NCI-H446 (cell line): ENCODE results near the gene TMEM101.
"Not testable (repeated sequence)": the region's sequence is repeated elsewhere in the genome, so short reads cannot be mapped to it uniquely, and the experiment has no call there.

Experiments used
- DNase-seq, 2 experiments: peaks; one replicate each; lab custom pipeline; 2025; lab: John Stamatoyannopoulos, UW

TMEM101 gene

GRCh38 chr17:43974382-43975266 lies 40.1 kb downstream of the TMEM101 start:
- no peak for DNase-seq

DNA sequence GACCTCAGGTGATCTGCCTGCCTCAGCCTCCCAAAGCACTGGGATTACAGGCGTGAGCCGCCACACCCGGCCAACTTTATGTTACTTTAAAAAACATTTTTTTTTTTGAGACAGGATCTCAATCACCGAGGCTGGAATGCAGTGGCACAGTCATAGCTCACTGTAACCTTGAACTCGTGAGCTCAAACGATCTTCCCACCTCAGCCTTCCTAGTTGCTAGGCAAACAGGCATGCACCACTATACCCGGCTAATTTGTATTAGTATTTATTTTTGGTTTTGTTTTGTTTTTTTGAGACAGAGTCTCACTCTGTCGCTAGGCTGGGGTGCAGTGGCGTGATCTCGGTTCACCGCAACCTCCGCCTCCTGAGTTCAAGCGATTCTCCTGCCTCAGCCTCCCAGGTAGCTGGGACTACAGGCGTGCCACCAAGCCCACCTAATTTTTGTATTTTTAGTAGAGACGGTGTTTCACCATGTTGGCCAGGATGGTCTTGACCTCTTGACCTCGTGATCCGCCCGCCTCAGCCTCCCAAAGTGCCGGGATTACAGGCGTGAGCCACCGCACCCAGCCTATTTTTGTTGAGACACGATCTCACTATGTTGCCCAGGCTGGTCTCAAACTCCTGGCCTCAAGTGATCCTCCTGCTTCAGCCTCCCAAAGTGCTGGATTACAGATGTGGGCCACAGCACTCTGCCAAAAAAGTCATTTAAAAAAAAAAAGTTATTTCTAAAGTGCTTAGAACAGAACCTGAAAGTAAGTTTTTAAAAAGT lies 42.1 kb downstream of the TMEM101 start:
- not testable (repeated sequence) for DNase-seq

DNA sequence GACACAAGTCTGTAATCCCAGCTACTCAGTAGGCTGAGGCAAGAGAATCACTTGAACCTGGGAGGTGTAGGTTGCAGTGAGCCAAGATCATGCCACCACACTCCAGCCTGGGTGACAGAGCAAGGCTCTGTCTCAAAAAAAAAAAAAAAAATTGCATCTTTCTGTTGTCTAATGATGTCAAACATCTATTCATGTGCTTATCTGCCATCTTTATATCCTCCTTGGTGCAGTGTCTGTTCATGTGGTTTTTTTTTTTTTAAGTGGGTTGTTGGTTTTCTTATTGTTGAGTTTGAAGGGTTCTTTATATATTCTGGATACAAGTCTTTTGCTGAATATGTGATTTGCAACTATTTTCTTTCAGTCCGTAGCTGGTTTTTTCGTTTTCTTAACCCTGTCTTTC lies 43.3 kb downstream of the TMEM101 start:
- not testable (repeated sequence) for DNase-seq

- no peak for DNase-seq
Measured at GRCh38 chr17:43970366-43970765, 44.4 kb downstream of the TMEM101 start.

GRCh38 chr17:43967251-43967875 lies 47.4 kb downstream of the TMEM101 start:
- DNase-seq = no peak

DNA sequence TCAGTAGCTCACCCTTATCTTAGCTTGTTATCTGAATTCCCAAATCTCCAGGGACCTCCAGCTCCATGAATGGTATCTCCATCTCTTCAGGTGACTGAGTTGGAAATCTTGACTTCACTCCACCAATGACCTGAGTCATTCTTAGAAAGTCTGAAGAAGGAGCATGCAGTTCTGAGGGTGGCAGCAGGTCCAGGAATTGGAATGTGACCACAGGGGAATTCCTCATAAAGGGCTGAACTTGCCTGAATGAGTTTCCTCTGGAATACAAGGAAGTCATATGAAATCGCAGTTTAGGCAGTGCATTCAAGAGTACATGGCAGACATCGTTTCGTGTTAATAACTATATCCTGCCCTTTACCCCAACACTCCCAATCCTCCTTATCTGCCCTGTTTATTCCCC lies 48.5 kb downstream of the TMEM101 start:
- no peak for DNase-seq

GRCh38 chr17:43962479-43962878 lies 52.3 kb downstream of the TMEM101 start:
- no peak for DNase-seq

- no peak for DNase-seq
Measured at GRCh38 chr17:43961954-43962353, 52.8 kb downstream of the TMEM101 start.

GRCh38 chr17:43961292-43961691 lies 53.5 kb downstream of the TMEM101 start:
- not testable (repeated sequence) for DNase-seq
